Tibial nerve (tissue), 4 donors: ENCODE results near the gene CCDC88B.

ENCODE experiments used
- CTCF ChIP-seq, 5 experiments: fragments of 200-600 bp in 3 of 5; fragments of 450-650 bp in 2 of 5; sonication (generic) in 3 of 5; IDR thresholded peaks; one replicate each; pipeline ENCODE4 v1.5.1; 2016 to 2019; ENCODE audit warnings: antibody characterized with exemption in 5 of 5, mild to moderate bottlenecking in 3 of 5, moderate library complexity in 2 of 5
- EP300 ChIP-seq, 2 donors: sonication (generic); formaldehyde crosslinking; IDR thresholded peaks; one replicate each; pipeline ENCODE4 v1.6.1; 2017; ENCODE audit warnings: antibody characterized with exemption in 2 of 2, mild to moderate bottlenecking in 1 of 2
- POLR2A ChIP-seq, 2 donors: fragments of 450-650 bp; IDR thresholded peaks; one replicate each; pipeline ENCODE4 v1.6.1; 2017; ENCODE audit warnings: antibody characterized with exemption in 2 of 2, mild to moderate bottlenecking in 2 of 2, moderate library complexity in 2 of 2

GRCh38 chr11:64351136-64351631, 11.2 kb downstream of the CCDC88B start:
- TF ChIP-seq CTCF (IDR thresholded peaks at IDR 0.05) (no peak), POLR2A (IDR thresholded peaks at IDR 0.05) (no peak), EP300 (IDR thresholded peaks at IDR 0.05) (no peak)
